ENCODE data around the gene SLC13A2. TPM values are rescaled to one million over a fixed set of nuclear protein-coding genes. Genes with fewer than 3 reads are reported as not detected.

Gene SLC13A2
- total and polyA plus RNA-seq, 2 experiments from 2014 or later = not detected

GRCh38 chr17:28545141-28545503, 71.7 kb downstream of the SLC13A2 start (continued):
- TF ChIP-seq ZNF462 (CRISPR knock-in tag; IDR thresholded peaks at IDR 0.05) = no peak
- no peak for TF ChIP-seq STAT1 (IDR thresholded peaks at IDR 0.05; ENCODE audit: unreplicated experiment)
- no peak for TF ChIP-seq CREB1 (CRISPR knock-in tag; IDR thresholded peaks at IDR 0.05; ENCODE audit: low read depth)
- no peak for TF ChIP-seq NANOG (IDR thresholded peaks at IDR 0.05; ENCODE audit: borderline replicate concordance)
- no peak for TF ChIP-seq EZH2phosphoT487 (IDR thresholded peaks at IDR 0.05; ENCODE audit: unreplicated experiment)
- no peak for TF ChIP-seq JUNB (IDR thresholded peaks at IDR 0.05; ENCODE audit: unreplicated experiment)

DNA sequence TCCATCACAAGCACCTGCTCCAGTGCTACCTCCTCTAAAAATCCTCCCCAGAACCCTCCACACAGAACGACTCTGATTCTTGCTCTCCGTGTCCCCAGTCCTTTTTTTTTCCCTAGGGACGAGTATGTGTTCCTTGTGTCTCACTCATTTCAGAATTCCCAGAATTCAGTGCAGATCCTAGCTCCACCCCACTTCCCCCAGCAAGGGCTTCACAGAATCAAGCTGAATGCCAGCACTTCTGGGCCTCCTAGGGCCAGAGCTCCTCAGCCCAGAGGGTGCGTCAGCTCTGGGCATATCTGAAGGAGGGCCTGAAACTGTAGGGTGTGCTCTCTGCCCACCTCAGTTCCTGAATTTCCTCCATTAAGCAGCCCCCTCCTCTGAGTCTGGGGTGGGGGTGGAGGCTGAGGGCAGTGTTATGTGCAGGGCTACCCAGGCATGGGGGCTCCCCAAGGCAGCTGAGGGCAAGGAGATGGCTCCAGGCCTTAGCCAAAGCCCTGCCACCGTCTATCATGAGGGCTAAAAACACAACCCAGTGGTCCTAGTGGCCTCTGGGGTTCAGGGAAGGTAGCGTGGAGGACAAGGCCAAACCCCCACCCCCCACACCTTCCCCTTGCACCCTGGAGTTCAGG, 72.5 kb downstream of the SLC13A2 start:
- peaks cover 9% of the 10 kb centered on the region for H3K4me1 ChIP-seq (ENCODE audit: insufficient read depth)
- H3K36me3 ChIP-seq (ENCODE audit: insufficient read depth) = no peaks in the 10 kb centered on the region
- H3K27me3 ChIP-seq (ENCODE audit: insufficient read depth) = no peaks in the 10 kb centered on the region
- H3K27ac Mint-ChIP-seq = no peak overlapping the region
- ATAC-seq (no peak), DNase-seq (ENCODE audit: low spot score) (no peak)
- H3K9me2 ChIP-seq (ENCODE audit: insufficient read depth) = no peaks in the 10 kb centered on the region
- no peak overlapping the region for H3K4me3 ChIP-seq
- peaks cover 10% of the 10 kb centered on the region for H3K27me3 Mint-ChIP-seq (ENCODE audit: insufficient read depth, low read depth, poor library complexity)
- H3K27ac ChIP-seq (ENCODE audit: low read depth) = no peak overlapping the region
- no peaks in the 10 kb centered on the region for H4K20me1 ChIP-seq (replicated peaks; ENCODE audit: insufficient read depth)
- H3K4me2 ChIP-seq = no peak overlapping the region
- no peak overlapping the region for H2AFZ ChIP-seq
- no peaks in the 10 kb centered on the region for H3F3A ChIP-seq (replicated peaks; ENCODE audit: low read depth)
- peaks cover 25% of the 10 kb centered on the region for H3K4me1 Mint-ChIP-seq
- no peaks in the 10 kb centered on the region for H3K79me2 ChIP-seq (replicated peaks; ENCODE audit: insufficient read depth)
- no peak overlapping the region; the same call in 2 of the 3 replicates for H3K4me3 Mint-ChIP-seq
- H3K9me3 Mint-ChIP-seq = no peaks in the 10 kb centered on the region
- no peaks in the 10 kb centered on the region; the same call in 2 of the 3 replicates for H3K36me3 Mint-ChIP-seq (ENCODE audit: low read depth)
- no peak for TF ChIP-seq EZH2 (IDR thresholded peaks at IDR 0.05; ENCODE audit: low read depth, unreplicated experiment)
- TF ChIP-seq CREB1 (CRISPR knock-in tag; IDR thresholded peaks at IDR 0.05; ENCODE audit: low read depth) = no peak
- TF ChIP-seq NANOG (IDR thresholded peaks at IDR 0.05; ENCODE audit: borderline replicate concordance) = no peak
- no peak for TF ChIP-seq ETS1 (IDR thresholded peaks at IDR 0.05)
- TF ChIP-seq, protein P1, sequence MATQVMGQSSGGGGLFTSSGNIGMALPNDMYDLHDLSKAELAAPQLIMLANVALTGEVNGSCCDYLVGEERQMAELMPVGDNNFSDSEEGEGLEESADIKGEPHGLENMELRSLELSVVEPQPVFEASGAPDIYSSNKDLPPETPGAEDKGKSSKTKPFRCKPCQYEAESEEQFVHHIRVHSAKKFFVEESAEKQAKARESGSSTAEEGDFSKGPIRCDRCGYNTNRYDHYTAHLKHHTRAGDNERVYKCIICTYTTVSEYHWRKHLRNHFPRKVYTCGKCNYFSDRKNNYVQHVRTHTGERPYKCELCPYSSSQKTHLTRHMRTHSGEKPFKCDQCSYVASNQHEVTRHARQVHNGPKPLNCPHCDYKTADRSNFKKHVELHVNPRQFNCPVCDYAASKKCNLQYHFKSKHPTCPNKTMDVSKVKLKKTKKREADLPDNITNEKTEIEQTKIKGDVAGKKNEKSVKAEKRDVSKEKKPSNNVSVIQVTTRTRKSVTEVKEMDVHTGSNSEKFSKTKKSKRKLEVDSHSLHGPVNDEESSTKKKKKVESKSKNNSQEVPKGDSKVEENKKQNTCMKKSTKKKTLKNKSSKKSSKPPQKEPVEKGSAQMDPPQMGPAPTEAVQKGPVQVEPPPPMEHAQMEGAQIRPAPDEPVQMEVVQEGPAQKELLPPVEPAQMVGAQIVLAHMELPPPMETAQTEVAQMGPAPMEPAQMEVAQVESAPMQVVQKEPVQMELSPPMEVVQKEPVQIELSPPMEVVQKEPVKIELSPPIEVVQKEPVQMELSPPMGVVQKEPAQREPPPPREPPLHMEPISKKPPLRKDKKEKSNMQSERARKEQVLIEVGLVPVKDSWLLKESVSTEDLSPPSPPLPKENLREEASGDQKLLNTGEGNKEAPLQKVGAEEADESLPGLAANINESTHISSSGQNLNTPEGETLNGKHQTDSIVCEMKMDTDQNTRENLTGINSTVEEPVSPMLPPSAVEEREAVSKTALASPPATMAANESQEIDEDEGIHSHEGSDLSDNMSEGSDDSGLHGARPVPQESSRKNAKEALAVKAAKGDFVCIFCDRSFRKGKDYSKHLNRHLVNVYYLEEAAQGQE (IDR thresholded peaks at IDR 0.05; ENCODE audit: unreplicated experiment) = no peak
- no peak for TF ChIP-seq POLR2AphosphoS5 (IDR thresholded peaks at IDR 0.05; ENCODE audit: low read depth)

All from GM23338 (cell line).